ENCODE data around the gene FAM25G.

FAM25G gene

GRCh38 chr10:47442351-47442750 is 49.1 kb downstream of the FAM25G start:
- in situ Hi-C loops (cut with HindIII; ENCODE audit: low sequenced_read_pairs): no loop called here
- no peak for TF ChIP-seq CTCF (IDR thresholded peaks at IDR 0.05; ENCODE audit: low read depth, low read length)
- DNase-seq (ENCODE audit: low read depth, low spot score): no peak
- no peak overlapping the region for H3K4me3 ChIP-seq (ENCODE audit: low read depth, low read length)

GRCh38 chr10:47441938-47442337 is 49.6 kb downstream of the FAM25G start:
- no peak for TF ChIP-seq CTCF (IDR thresholded peaks at IDR 0.05; ENCODE audit: low read depth, low read length)
- no peak overlapping the region for H3K4me3 ChIP-seq (ENCODE audit: low read depth, low read length)
- in situ Hi-C loops (cut with HindIII; ENCODE audit: low sequenced_read_pairs): no loop called here
- no peak for DNase-seq (ENCODE audit: low read depth, low spot score)

- in situ Hi-C loops (cut with HindIII; ENCODE audit: low sequenced_read_pairs): no loop called here
- H3K4me3 ChIP-seq (ENCODE audit: low read depth, low read length): no peak overlapping the region
- no peak for TF ChIP-seq CTCF (IDR thresholded peaks at IDR 0.05; ENCODE audit: low read depth, low read length)
- no peak for DNase-seq (ENCODE audit: low read depth, low spot score)
Measured at GRCh38 chr10:47440207-47440606, 51.3 kb downstream of the FAM25G start.

GRCh38 chr10:47438857-47439474 is 52.5 kb downstream of the FAM25G start:
- TF ChIP-seq CTCF (IDR thresholded peaks at IDR 0.05; ENCODE audit: low read depth, low read length): peak; percentile 82
- in situ Hi-C loops (cut with HindIII; ENCODE audit: low sequenced_read_pairs): no loop called here
- DNase-seq (ENCODE audit: low read depth, low spot score): peak; percentile 74
- H3K4me3 ChIP-seq (ENCODE audit: low read depth, low read length): no peak overlapping the region
